CD4-positive, alpha-beta T cell treated with Interleukin-1 beta for 1 hour (primary cell): ENCODE data around the gene NPPC.
A peak's percentile ranks its signal among the peaks of the same experiment; 100 is the strongest.
"Not testable (repeated sequence)": the region's sequence is repeated elsewhere in the genome, so short reads cannot be mapped to it uniquely, and the experiment has no call there.

Experiments
- DNase-seq, 2 donors: peaks; one replicate each; pipeline ENCODE4 v3.0.0-alpha.2; 2020 to 2022

NPPC gene

DNA sequence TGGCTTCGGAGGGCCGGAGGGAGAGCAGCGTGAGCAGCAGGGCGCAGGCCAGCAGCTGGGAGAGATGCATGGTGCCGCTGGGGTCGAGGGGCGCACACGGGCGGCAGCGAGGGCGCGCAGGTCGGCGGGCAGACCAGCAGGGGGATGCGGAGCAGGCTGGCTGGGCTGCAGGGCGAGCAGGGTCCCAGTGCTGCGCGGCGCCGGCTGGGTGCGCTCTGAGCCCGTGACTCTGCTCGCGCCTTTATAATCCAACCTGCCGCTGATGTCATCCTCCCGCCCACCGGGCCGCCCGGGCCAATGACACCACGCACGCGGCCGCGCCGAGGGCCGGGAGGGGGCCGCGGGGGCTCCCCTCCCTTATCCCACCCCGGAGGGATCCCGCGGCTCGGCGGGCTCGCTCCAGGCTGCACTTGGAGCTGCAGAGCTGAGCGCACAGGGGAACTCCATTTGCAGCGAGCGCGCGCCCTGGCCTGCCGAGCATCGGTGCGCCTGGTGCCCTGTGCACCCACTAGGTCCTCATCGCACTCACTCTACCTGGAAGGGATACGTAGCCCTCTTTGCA lies at the start of gene NPPC:
Gene NPPC (minus strand): TSS at position 217 of the 562 bp plus-strand sequence. CDS start 147 bp downstream, at position 70.
- peak; percentile 21 to 46 for DNase-seq

DNA sequence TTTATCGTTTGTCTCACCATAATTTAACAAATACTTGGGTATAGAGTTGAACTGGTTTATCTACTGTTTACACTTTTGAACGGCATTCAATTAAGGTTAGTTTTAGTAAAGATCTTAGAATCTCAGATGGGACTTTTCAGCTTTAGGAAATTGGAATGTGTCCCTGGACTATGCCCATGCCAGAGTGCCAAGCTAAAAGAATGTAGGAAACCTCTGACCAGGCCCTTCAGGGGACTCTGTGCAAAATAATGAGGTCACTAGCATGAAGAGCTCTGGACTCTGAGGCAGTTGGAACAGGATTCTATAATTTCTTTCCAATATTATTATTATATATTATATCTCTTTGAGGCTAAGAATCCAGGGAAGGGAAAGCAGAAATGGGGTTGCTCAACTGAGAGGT lies 48.8 kb upstream of the NPPC start:
- no peak for DNase-seq

DNA sequence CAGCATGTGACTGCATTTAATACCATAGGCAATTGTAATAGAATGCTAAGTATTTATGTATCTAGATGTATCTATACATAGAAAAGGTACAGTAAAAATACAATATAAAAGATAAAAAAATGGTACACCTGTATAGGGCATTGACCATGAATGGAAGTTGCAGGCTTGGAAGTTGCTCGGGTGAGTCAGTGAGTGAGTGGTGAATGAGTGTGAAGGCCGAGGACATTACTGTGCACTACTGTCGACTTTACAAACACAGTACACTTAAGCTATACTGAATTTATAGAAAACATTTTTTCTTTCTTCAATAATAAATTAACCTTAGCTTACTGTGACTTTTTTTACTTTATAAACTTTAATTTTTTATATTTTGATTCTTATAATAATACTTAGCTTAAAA lies 44.3 kb upstream of the NPPC start:
- no peak for DNase-seq

- DNase-seq, result no peak
Observed at GRCh38 chr2:231968820-231969219, 42.6 kb upstream of the NPPC start.

- DNase-seq, result no peak
Observed at GRCh38 chr2:231966886-231967285, 40.7 kb upstream of the NPPC start.

GRCh38 chr2:231965102-231965501 lies 38.9 kb upstream of the NPPC start:
- no peak for DNase-seq

DNA sequence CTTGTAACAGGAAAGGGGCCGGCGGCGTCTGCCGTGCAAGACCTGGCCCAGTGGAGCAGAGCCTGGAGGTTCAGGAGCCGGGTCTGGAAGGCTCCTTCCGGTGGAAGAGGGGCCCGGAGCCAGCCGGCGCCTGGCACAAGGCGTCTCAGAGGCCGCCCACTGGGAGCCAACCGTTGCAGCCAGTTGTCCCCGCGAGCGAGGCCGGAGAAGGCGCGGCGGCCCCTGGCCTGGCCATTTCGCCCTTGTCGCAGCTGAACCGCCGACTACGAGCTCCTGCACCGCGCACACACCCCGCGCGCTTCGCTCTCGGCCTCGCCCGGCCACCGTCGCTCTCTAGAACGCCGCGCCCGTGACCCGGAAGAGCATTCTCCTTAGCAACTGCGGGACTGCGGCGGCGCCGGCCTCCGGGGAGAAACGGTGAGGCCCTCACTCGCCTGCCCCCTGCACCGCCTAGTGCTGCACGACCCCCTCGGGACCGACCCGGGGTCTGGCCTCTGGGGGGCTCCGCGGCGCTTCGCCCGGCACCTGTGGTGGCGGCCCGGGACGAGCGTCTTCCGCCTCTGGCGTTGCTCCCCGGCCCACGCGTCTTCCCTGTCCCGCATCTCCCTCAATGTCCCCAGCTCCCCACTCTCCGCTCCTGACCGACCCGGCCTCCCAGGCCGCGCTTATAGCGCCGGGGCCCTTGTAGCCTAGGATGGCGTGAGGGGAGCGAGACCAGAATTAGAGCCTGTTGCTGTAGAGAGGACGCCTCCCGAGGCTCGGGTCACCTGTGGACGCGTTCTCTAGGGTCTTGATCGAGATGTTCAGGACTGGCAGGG lies 35.4 kb upstream of the NPPC start, which contains the start of gene DIS3L2:
Gene DIS3L2 (plus strand): TSS at position 365 of the 818 bp plus-strand sequence. CDS start 53,215 bp downstream, outside the sequence.
- DNase-seq, result peak; percentile 78 to 81

DNA sequence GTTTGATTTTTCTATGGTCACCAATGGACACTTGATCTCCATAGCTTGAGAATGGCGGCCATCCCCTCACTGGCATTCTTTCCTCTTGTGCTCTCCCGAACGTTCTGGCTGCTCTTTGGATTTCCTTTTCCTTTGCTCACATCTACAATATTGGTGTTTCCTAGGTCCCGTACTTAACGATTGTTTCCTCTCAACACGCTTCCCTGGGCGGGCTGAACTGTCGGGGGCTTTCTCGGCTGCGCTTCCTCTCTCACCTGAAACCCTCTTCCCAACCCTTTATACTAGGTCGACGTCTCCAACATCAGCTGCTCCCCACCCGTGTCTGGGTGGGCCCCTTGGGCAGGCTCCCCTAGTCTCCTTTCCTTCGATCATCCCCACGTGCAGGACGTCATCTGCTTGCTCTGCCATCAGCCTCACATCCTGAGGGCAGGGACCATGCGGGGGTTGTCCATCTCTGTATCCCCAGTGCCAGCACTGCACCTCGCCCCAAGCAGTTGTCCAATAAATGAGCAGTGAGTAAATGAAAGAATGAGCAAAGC lies 34.7 kb upstream of the NPPC start:
- no peak for DNase-seq

DNA sequence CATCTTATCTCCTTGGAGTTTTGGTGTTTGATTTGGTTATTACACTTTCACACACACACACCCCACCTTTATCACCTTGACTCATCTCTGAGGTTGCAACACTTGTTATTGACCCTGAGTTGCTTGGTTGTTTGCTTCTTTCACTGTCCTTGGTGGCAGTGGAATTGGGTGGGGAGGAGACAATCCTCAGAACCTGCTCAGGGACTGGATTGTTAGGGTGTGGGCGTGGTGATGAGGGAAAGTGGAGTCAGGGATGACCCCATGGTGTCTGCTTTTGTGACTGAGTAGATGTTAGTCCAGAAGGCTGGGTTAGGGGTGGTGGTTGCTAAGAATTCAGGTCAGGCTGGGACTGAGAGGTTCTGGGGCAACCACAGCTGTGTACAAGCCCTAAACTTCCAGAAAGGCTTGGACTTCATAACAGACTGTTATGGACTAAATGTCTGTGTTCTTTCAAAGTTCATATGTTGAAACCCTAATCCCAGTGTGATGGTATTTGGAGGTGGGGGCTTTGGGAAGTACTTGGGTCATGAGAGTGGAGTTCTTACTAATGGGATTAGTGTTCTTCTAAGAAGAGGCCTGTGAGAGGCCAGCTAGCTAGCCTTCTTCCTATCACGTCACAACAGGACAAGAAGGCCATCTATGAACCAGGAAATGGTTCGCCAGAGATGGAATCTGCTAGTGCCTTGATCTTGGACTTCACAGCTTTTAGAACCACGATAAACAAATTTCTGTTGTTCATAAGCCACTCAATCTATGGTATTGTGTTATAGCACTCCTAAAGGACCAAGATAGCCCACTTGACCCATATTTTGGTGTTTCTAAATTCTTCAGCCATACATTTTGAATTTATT lies 31.9 kb upstream of the NPPC start:
- DNase-seq, result no peak

DNA sequence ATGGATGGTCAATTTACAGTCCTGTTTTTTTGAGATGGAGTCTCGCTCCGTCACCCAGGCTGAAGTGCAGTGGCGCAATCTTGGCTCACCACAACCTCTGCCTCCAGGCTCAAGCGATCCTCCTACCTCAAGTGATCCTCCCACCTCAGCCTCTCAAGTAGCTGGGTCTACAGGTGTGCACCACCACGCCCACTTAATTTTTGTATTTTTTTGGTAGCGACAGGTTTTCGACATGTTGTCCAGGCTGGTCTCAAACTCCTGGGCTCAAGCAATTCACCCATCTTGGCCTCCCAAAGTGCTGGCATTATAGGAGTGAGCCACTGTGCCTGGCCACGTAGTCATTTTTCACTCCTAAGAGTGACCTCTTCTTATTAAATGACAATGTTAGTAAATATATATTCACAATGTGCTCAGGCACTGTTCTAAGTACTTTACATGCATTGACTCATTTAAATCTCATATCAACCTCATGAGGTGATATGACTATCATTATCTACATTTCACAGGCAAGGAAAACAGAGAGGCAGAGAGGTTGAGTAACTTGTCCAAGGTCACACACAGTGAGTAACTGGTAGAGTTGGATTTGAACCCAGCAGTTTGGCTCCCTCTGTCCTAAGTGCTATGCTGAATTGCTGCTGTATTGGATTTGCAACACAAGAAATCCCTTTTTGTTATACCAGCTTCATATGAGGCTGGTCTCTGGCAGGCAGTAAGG lies 29.7 kb upstream of the NPPC start:
- DNase-seq, result no peak

- DNase-seq, result no peak
Observed at GRCh38 chr2:231951452-231952035, 25.3 kb upstream of the NPPC start.

DNA sequence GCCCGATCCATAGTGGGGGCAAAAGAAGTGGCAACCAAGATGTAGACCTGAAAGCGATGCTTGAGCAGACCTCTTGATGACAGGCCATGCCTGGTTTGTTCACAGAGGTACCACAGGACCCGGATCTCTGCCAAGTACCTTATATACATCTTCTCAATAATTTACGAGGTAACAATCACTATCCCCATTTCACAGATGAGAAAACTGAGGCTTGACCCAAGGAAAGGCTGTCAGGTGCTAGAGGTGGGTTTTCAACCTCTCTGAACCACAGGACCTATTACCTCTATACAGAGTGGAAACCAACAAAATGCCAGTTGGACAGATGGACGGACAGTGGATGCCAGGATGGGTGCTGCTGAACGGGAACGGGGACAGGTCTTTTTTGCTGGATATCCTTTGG lies 21.5 kb upstream of the NPPC start:
- DNase-seq, result no peak

DNA sequence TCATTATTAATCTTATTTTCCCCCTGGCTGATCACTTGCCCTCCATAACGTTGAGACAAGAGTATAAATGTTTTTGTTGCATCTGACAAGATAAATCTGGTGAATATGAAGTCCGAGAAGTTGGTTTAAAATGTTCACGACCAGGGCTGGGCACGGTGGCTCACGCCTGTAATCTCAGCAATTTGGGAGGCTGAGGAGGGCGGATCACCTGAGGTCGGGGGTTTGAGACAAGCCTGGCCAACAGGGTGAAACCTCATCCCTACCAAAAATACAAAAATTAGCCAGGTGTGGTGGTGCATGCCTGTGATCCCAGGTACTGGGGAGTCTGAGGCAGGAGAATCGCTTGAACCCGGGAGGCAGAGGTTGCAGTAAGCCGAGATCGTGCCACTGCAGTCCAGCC lies 20.9 kb upstream of the NPPC start:
- not testable (repeated sequence) for DNase-seq

DNA sequence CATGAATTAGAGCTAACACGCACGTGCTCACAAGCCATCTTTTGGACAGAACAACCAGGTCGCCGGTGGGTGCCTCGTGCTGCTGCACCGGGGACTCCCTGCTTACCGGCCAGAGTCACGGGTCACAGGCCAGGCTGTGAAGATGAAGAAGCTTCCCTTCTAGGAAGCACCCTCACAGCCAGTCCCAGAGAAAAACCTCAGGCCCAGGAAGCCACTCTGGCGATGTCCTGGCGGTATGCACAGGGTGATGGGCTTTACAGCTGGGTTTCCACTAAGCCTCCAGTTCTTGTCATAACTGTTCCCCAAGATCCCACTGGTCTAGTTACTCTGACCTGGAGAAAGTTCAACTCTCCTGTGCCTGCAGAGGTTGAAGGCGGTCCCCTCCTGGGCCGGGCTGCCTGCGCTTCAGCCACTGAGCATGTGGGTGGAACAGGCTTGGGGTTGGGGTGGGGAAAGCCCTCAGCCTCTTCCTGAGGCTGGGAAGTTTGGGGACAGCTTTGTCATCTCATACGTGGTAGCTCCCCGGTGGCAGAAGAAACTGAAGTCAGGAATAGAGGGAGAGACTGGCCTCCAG lies 20.1 kb upstream of the NPPC start:
- DNase-seq, result no peak

- DNase-seq, result no peak
Observed at GRCh38 chr2:231942180-231942579, 16.0 kb upstream of the NPPC start.

GRCh38 chr2:231941673-231942072 lies 15.5 kb upstream of the NPPC start:
- DNase-seq, result no peak

- no peak for DNase-seq
Observed at GRCh38 chr2:231940795-231941194, 14.6 kb upstream of the NPPC start.

DNA sequence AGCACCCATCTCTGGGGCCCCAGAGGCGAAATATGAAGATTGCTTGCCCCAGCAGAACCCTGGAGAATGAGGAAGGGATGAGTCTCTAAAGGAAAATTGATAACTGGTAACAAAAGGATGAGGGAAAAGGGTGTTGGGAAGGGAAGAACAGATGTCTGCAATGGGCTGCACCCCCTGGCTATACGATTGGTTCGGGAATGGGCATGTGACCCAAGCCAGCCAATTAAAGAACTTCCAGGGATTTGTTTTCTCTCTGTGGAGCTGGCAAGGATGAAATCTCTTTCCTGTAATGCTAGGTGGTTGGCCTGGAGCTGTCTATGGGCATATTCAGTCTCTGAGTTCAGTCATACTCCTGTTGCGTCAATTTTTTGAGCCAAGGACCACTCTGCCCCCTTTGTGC lies 12.8 kb upstream of the NPPC start:
- no peak for DNase-seq

- DNase-seq, result no peak
Observed at GRCh38 chr2:231937057-231937456, 10.9 kb upstream of the NPPC start.

- no peak for DNase-seq
Observed at GRCh38 chr2:231936491-231936890, 10.3 kb upstream of the NPPC start.

GRCh38 chr2:231935815-231936214 lies 9.6 kb upstream of the NPPC start:
- no peak for DNase-seq

DNA sequence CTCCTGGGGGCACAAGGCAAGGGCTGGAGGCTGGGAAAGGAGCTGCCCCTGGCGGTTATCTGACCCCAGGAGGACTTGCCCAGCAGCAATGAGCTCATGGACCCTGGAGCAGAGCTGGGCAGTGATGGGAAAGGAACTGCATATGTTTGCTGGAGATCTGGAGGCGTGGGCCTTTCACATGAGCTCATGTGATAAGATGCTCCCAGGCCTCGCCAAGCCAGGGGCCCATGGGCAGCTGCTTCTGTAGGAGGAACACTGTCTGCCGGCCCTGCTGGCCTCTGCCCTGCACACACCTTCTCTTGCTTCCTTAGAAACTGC lies 9.0 kb upstream of the NPPC start:
- DNase-seq, result no peak
